ENCODE results near the gene MS4A13.

The MS4A13 gene

GRCh38 chr11:60498853-60499252 lies 16.3 kb upstream of the MS4A13 start:
- no peak overlapping the region for H3K4me3 ChIP-seq (ENCODE audit: low read depth, low read length)
- no peaks in the 10 kb centered on the region for H3K4me1 ChIP-seq (ENCODE audit: control insufficient read depth, insufficient read depth, low read length)
- no peak for TF ChIP-seq ZNF350 (tag by site-specific recombination; IDR thresholded peaks at IDR 0.05)
- no peak for TF ChIP-seq ZNF155 (tag by site-specific recombination; IDR thresholded peaks at IDR 0.05)
- TF ChIP-seq ATF2 (tag by site-specific recombination; IDR thresholded peaks at IDR 0.05; ENCODE audit: low read depth), result no peak
- TF ChIP-seq TRIM28 (IDR thresholded peaks at IDR 0.05; ENCODE audit: borderline replicate concordance, low read length), result no peak
- TF ChIP-seq TSHZ1 (tag by site-specific recombination; IDR thresholded peaks at IDR 0.05; ENCODE audit: borderline replicate concordance), result no peak
- TF ChIP-seq SP7 (tag by site-specific recombination; IDR thresholded peaks at IDR 0.05), result no peak
- no peak for TF ChIP-seq ZNF221 (tag by site-specific recombination; IDR thresholded peaks at IDR 0.05; ENCODE audit: borderline replicate concordance)
- no peak for TF ChIP-seq MEIS1 (CRISPR knock-in tag; IDR thresholded peaks at IDR 0.05; ENCODE audit: borderline replicate concordance)
- no peak for TF ChIP-seq ZNF174 (tag by site-specific recombination; IDR thresholded peaks at IDR 0.05)
- no peak for TF ChIP-seq ZNF544 (tag by site-specific recombination; IDR thresholded peaks at IDR 0.05)
- no peak for TF ChIP-seq ZBTB7A (tag by site-specific recombination; IDR thresholded peaks at IDR 0.05; ENCODE audit: low read depth)
- no peak for TF ChIP-seq ZBTB21 (tag by site-specific recombination; IDR thresholded peaks at IDR 0.05)
- no peak for TF ChIP-seq ZNF354C (tag by site-specific recombination; IDR thresholded peaks at IDR 0.05; ENCODE audit: borderline replicate concordance, low read depth)
- no peak for TF ChIP-seq ZNF184 (tag by site-specific recombination; IDR thresholded peaks at IDR 0.05)
- no peak for TF ChIP-seq EGR2 (tag by site-specific recombination; IDR thresholded peaks at IDR 0.05; ENCODE audit: low read depth)
- TF ChIP-seq ZNF26 (tag by site-specific recombination; IDR thresholded peaks at IDR 0.05), result no peak
- no peaks in the 10 kb centered on the region for H3K36me3 ChIP-seq (ENCODE audit: control insufficient read depth in 2 of 2, insufficient read depth in 1 of 2, low read length in 2 of 2)
- CTCF ChIA-PET, result no interaction called here
- POLR2A ChIA-PET, result no interaction called here
- H3K27ac ChIP-seq (ENCODE audit: extremely low read depth, low read depth, low read length), result no peak overlapping the region
- no peaks in the 10 kb centered on the region for H3K9me3 ChIP-seq (ENCODE audit: control insufficient read depth, insufficient read depth, low read depth, low read length)

GRCh38 chr11:60500276-60500910 lies 14.8 kb upstream of the MS4A13 start:
- Histone ChIP-seq H3K9me3 (ENCODE audit: control insufficient read depth, insufficient read depth, low read depth, low read length) (no peaks in the 10 kb centered on the region), H3K4me3 (ENCODE audit: low read depth, low read length) (no peak overlapping the region), H3K4me1 (ENCODE audit: control insufficient read depth, insufficient read depth, low read length) (no peaks in the 10 kb centered on the region), H3K27ac (ENCODE audit: extremely low read depth, low read depth, low read length) (no peak overlapping the region), H3K36me3 (ENCODE audit: control insufficient read depth in 2 of 2, insufficient read depth in 1 of 2, low read length in 2 of 2) (no peaks in the 10 kb centered on the region)
- CTCF ChIA-PET, result interaction anchor here (0.6 kb wide), 1 partner anchor 53 kb away, joined by 3 read pairs; no protein-coding TSS in a partner anchor
- POLR2A ChIA-PET, result no interaction called here
- TF ChIP-seq PRDM10 (tag by site-specific recombination; IDR thresholded peaks at IDR 0.05), result no peak
- TF ChIP-seq ZNF658 (tag by site-specific recombination; IDR thresholded peaks at IDR 0.05), result no peak
- no peak for TF ChIP-seq ZNF239 (tag by site-specific recombination; IDR thresholded peaks at IDR 0.05)
- no peak for TF ChIP-seq REST (tag by site-specific recombination; IDR thresholded peaks at IDR 0.05)
- no peak for TF ChIP-seq ZNF837 (tag by site-specific recombination; IDR thresholded peaks at IDR 0.05)

Data from HEK293 (cell line).